ENCODE data around the gene CCL21. TPM values are rescaled to one million over a fixed set of nuclear protein-coding genes. Genes with fewer than 3 reads are reported as not detected.
"Not testable (repeated sequence)": the region's sequence is repeated elsewhere in the genome, so short reads cannot be mapped to it uniquely, and the experiment has no call there.

Gene CCL21
- total and polyA plus RNA-seq, 2 of the 4 experiments (the other 2 are of a cell fraction), result not detected

DNA sequence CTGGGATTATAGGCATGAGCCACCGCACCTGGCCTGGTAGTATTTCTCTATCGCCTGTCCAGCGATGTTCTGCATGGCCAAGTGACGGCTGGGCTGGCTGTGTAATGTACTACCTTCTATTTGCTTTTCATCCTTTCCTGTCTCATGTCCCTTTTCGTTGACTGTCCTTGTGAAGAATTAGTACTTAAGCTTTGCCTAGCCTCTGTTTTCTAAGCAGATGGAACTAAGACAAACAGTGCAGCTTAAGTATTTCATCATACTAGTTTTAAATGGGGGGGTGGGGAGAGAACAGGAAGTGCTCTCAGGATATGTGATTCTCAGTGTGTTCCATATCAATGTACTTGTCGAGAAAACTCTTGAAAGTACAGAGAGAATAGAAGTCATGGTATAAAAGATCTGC lies 31.7 kb upstream of the CCL21 start:
- Histone ChIP-seq H4K91ac (ENCODE audit: insufficient read depth, low read depth, low read length) (no peak overlapping the region), H3K9me3 (ENCODE audit: control insufficient read depth, insufficient read depth, low read length) (no peaks in the 10 kb centered on the region), H2BK20ac (ENCODE audit: low read depth, low read length) (no peak overlapping the region), H3K79me1 (ENCODE audit: low read depth in 1 of 2, low read length in 2 of 2) (no peaks in the 10 kb centered on the region), H3K27ac (ENCODE audit: insufficient read depth, low read length) (no peak overlapping the region), H3K4ac (ENCODE audit: low read depth, low read length) (no peak overlapping the region), H2BK120ac (ENCODE audit: low read depth, low read length) (no peak overlapping the region), H3K4me2 (ENCODE audit: low read depth, low read length) (no peak overlapping the region), H3K9me1 (ENCODE audit: insufficient read depth, low read length) (no peaks in the 10 kb centered on the region), H4K5ac (ENCODE audit: low read depth, low read length) (no peak overlapping the region), H2AK9ac (replicated peaks; ENCODE audit: low read depth, low read length, poor library complexity) (no peak overlapping the region), H3K14ac (replicated peaks; ENCODE audit: low read depth, low read length) (no peak overlapping the region), H3K56ac (ENCODE audit: extremely low read depth, insufficient read depth, low read length) (no peak overlapping the region), H3K9ac (ENCODE audit: low read depth, low read length) (no peak overlapping the region), H3K4me1 (ENCODE audit: control insufficient read depth, insufficient read depth, low read length) (peaks cover 2% of the 10 kb centered on the region; the same call in 1 of the 2 replicates), H2AK5ac (ENCODE audit: low read depth, low read length) (no peak overlapping the region), H4K20me1 (ENCODE audit: insufficient read depth, low read length) (no peaks in the 10 kb centered on the region), H3K36me3 (ENCODE audit: control insufficient read depth, insufficient read depth, low read length) (no peaks in the 10 kb centered on the region), H2AFZ (replicated peaks; ENCODE audit: low read length, poor library complexity) (no peak overlapping the region), H3K23ac (ENCODE audit: low read depth, low read length) (no peak overlapping the region), H2BK15ac (ENCODE audit: low read depth, low read length) (no peak overlapping the region), H3K27me3 (ENCODE audit: control insufficient read depth, insufficient read depth, low read length) (no peaks in the 10 kb centered on the region; the same call in none of the 2 replicates), H4K8ac (ENCODE audit: low read depth in 2 of 2, low read length in 2 of 2) (no peak overlapping the region), H2BK5ac (ENCODE audit: low read depth, low read length, poor library complexity, severe bottlenecking) (no peak overlapping the region), H3K18ac (ENCODE audit: low read depth, low read length) (no peak overlapping the region), H3K4me3 (ENCODE audit: insufficient read depth, low read depth, low read length) (no peak overlapping the region)
- DNase-seq (no peak), ATAC-seq (ENCODE audit: low read depth) (no peak)
- no TSS peak for BruUV-seq (replicated peaks)
- intact Hi-C loops (cut with micrococcal nuclease) (no loop called here), in situ Hi-C loops (cut with MboI; ENCODE audit: low sequenced_read_pairs) (no loop called here), dilution Hi-C loops (cut with HindIII; ENCODE audit: low sequenced_read_pairs, unreplicated experiment) (no loop called here)
- ChIA-PET CTCF (no interaction called here), POLR2A (ENCODE audit: unreplicated experiment) (no interaction called here)
- TF ChIP-seq BHLHE40 (IDR thresholded peaks at IDR 0.05; ENCODE audit: low read depth, low read length), result no peak
- TF ChIP-seq FOS (IDR thresholded peaks at IDR 0.05; ENCODE audit: low read depth, low read length), result no peak
- TF ChIP-seq MAFK (IDR thresholded peaks at IDR 0.05; ENCODE audit: low read depth, low read length), result no peak
- no peak for TF ChIP-seq SMC3 (IDR thresholded peaks at IDR 0.05; ENCODE audit: low read depth, low read length)
- TF ChIP-seq, protein P1, sequence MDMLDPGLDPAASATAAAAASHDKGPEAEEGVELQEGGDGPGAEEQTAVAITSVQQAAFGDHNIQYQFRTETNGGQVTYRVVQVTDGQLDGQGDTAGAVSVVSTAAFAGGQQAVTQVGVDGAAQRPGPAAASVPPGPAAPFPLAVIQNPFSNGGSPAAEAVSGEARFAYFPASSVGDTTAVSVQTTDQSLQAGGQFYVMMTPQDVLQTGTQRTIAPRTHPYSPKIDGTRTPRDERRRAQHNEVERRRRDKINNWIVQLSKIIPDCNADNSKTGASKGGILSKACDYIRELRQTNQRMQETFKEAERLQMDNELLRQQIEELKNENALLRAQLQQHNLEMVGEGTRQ (IDR thresholded peaks at IDR 0.05; ENCODE audit: low read depth, low read length), result no peak
- TF ChIP-seq MAZ (IDR thresholded peaks at IDR 0.05; ENCODE audit: borderline replicate concordance, low read depth, low read length), result no peak
- TF ChIP-seq CEBPB (IDR thresholded peaks at IDR 0.05; ENCODE audit: low read depth, low read length), result peak; percentile 43; the same call in 1 of the 2 replicates
- TF ChIP-seq POLR2A (IDR thresholded peaks at IDR 0.05; ENCODE audit: low read depth, low read length), result no peak
- TF ChIP-seq MXI1 (IDR thresholded peaks at IDR 0.05; ENCODE audit: borderline replicate concordance, low read depth, low read length), result no peak
- no CpG with 5 or more reads among the region's 6 CpGs for WGBS, 2 experiments (ENCODE audit: extremely low coverage in 2 of 2, insufficient read length in 1 of 2)

DNA sequence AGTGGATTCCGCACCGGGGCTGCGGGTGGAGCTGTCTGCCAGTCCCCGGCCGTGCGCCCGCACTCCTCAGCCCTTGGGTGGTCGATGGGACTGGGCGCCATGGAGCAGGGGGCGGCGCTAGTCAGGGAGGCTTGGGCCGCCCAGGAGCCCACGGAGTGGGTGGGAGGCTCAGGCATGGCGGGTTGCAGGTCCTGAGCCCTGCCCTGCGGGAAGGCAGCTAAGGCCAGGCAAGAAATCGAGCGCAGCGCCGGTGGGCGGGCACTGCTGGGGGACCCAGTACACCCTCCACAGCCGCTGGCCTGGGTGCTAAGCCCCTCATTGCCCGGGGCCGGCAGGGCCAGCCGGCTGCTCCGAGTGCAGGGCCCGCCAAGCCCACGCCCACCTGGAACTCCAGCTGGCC lies 30.2 kb upstream of the CCL21 start:
- dilution Hi-C loops (cut with HindIII; ENCODE audit: low sequenced_read_pairs, unreplicated experiment); BruUV-seq (replicated peaks); POLR2A ChIA-PET (ENCODE audit: unreplicated experiment): not testable (repeated sequence)

More for the DNA sequence above, 30.2 kb upstream of the CCL21 start:
- CTCF ChIA-PET; H3K9ac ChIP-seq (ENCODE audit: low read depth, low read length); H4K20me1 ChIP-seq (ENCODE audit: insufficient read depth, low read length); H3K18ac ChIP-seq (ENCODE audit: low read depth, low read length); intact Hi-C loops (cut with micrococcal nuclease); H3K36me3 ChIP-seq (ENCODE audit: control insufficient read depth, insufficient read depth, low read length); H3K27ac ChIP-seq (ENCODE audit: insufficient read depth, low read length); H2AK9ac ChIP-seq (replicated peaks; ENCODE audit: low read depth, low read length, poor library complexity); H2BK20ac ChIP-seq (ENCODE audit: low read depth, low read length); H3K14ac ChIP-seq (replicated peaks; ENCODE audit: low read depth, low read length); H3K9me3 ChIP-seq (ENCODE audit: control insufficient read depth, insufficient read depth, low read length); H3K23ac ChIP-seq (ENCODE audit: low read depth, low read length); ATAC-seq (ENCODE audit: low read depth); H2BK5ac ChIP-seq (ENCODE audit: low read depth, low read length, poor library complexity, severe bottlenecking); H4K91ac ChIP-seq (ENCODE audit: insufficient read depth, low read depth, low read length); H3K27me3 ChIP-seq (ENCODE audit: control insufficient read depth, insufficient read depth, low read length); H4K5ac ChIP-seq (ENCODE audit: low read depth, low read length); H3K4ac ChIP-seq (ENCODE audit: low read depth, low read length); in situ Hi-C loops (cut with MboI; ENCODE audit: low sequenced_read_pairs); H3K4me2 ChIP-seq (ENCODE audit: low read depth, low read length); H3K4me3 ChIP-seq (ENCODE audit: insufficient read depth, low read depth, low read length); H4K8ac ChIP-seq (ENCODE audit: low read depth in 2 of 2, low read length in 2 of 2); H3K79me1 ChIP-seq (ENCODE audit: low read depth in 1 of 2, low read length in 2 of 2); DNase-seq; H2AFZ ChIP-seq (replicated peaks; ENCODE audit: low read length, poor library complexity); H2AK5ac ChIP-seq (ENCODE audit: low read depth, low read length); H3K56ac ChIP-seq (ENCODE audit: extremely low read depth, insufficient read depth, low read length); H3K9me1 ChIP-seq (ENCODE audit: insufficient read depth, low read length); H2BK120ac ChIP-seq (ENCODE audit: low read depth, low read length); H2BK15ac ChIP-seq (ENCODE audit: low read depth, low read length); H3K4me1 ChIP-seq (ENCODE audit: control insufficient read depth, insufficient read depth, low read length): not testable (repeated sequence)
- 100% methylated on average over 7 of the region's 27 CpGs; no CpG with 5 or more reads in 1 of the 2 experiments for WGBS, 2 experiments (ENCODE audit: extremely low coverage in 2 of 2, insufficient read length in 1 of 2)

Measured in IMR-90 (cell line).